ENCODE results near the gene ZBTB7C.

- no peak for TF ChIP-seq ZNF423 (tag by site-specific recombination; IDR thresholded peaks at IDR 0.05)
- no peak for TF ChIP-seq ZNF239 (tag by site-specific recombination; IDR thresholded peaks at IDR 0.05)
- TF ChIP-seq CTCF (tag by site-specific recombination; IDR thresholded peaks at IDR 0.05): no peak
- no peak for TF ChIP-seq HOXA7 (CRISPR knock-in tag; IDR thresholded peaks at IDR 0.05; ENCODE audit: borderline replicate concordance)
- TF ChIP-seq ZNF223 (tag by site-specific recombination; IDR thresholded peaks at IDR 0.05): no peak
- TF ChIP-seq REST (tag by site-specific recombination; IDR thresholded peaks at IDR 0.05): no peak
- TF ChIP-seq MYNN (tag by site-specific recombination; IDR thresholded peaks at IDR 0.05; ENCODE audit: borderline replicate concordance): no peak
- no peak for TF ChIP-seq ZBTB6 (tag by site-specific recombination; IDR thresholded peaks at IDR 0.05)
- no peak for TF ChIP-seq ZNF677 (tag by site-specific recombination; IDR thresholded peaks at IDR 0.05)
- TF ChIP-seq, protein P1, sequence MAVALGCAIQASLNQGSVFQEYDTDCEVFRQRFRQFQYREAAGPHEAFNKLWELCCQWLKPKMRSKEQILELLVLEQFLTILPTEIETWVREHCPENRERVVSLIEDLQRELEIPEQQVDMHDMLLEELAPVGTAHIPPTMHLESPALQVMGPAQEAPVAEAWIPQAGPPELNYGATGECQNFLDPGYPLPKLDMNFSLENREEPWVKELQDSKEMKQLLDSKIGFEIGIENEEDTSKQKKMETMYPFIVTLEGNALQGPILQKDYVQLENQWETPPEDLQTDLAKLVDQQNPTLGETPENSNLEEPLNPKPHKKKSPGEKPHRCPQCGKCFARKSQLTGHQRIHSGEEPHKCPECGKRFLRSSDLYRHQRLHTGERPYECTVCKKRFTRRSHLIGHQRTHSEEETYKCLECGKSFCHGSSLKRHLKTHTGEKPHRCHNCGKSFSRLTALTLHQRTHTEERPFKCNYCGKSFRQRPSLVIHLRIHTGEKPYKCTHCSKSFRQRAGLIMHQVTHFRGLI (tag by site-specific recombination; IDR thresholded peaks at IDR 0.05): no peak
- no peak for TF ChIP-seq TCF7L2 (IDR thresholded peaks at IDR 0.05; ENCODE audit: borderline replicate concordance, low read depth, low read length)
- no peak for TF ChIP-seq ZNF830 (tag by site-specific recombination; IDR thresholded peaks at IDR 0.05; ENCODE audit: low read depth)
These were observed 87.6 kb downstream of the ZBTB7C start for GRCh38 chr18:48321536-48321935.
